GM12878 (cell line): ENCODE measurements around the gene STK32A. TPM values are rescaled to one million over a fixed set of nuclear protein-coding genes. Genes with fewer than 3 reads are reported as not detected.

Source experiments
- ATAC-seq: fragments of 200-7000 bp; cut with Tn5 transposase; 3 replicates; pipeline ENCODE4 v1.9.1; 2020; ENCODE audit warnings: mild to moderate bottlenecking, moderate library complexity
- BruUV-seq: library from RNA; stranded (reverse); fragments of 400-500 nt; replicated peaks from 2 replicates; lab custom pipeline; 2021; lab: Mats Ljungman, UMichigan
- CTCF ChIA-PET: fragments of 300-600 bp; sonication (Branson Sonifier 250); formaldehyde crosslinking; extraction: SDS; loops from one replicate; lab custom pipeline; 2021; ENCODE audit warnings: inconsistent platforms; lab: Yijun Ruan, JAX
- POLR2A ChIA-PET: fragments of 350-600 bp; formaldehyde crosslinking; extraction: SDS; loops from one replicate; lab custom pipeline; 2021; ENCODE audit warnings: inconsistent platforms; lab: Charles Lee
- RAD21 ChIA-PET: fragments of 300-600 bp; sonication (Branson Sonifier 250); formaldehyde crosslinking; loops from one replicate; lab custom pipeline; 2023; ENCODE audit warnings: antibody characterized with exemption; ENCODE audit not compliant: unreplicated experiment; lab: Charles Lee
- SMC1A ChIA-PET: fragments of 300-600 bp; sonication (Branson Sonifier 250); formaldehyde crosslinking; loops from one replicate; lab custom pipeline; 2023; ENCODE audit not compliant: unreplicated experiment, uncharacterized antibody; lab: Charles Lee
- DNase-seq: peaks from one replicate; pipeline ENCODE4 v3.0.0-alpha.2; 2011; ENCODE audit warnings: low read depth, low spot score
- FAIRE-seq: peaks from 3 replicates; lab custom pipeline; 2011; peaks lifted over from hg19 to GRCh38; lab: Jason Lieb, UNC
- H2AFZ ChIP-seq: 2 replicates; pipeline ENCODE4 v1.6.0; 2011; ENCODE audit warnings: low read depth, low read length, control low read depth; ENCODE audit not compliant: control insufficient read depth
- H3K27ac ChIP-seq: 2 replicates; pipeline ENCODE4 v1.5.1; 2011; ENCODE audit warnings: control low read depth; ENCODE audit not compliant: control insufficient read depth, insufficient read depth
- H3K27me3 ChIP-seq, 2 experiments: replicated peaks in 1 of 2; 2 replicates each; pipeline versions ENCODE4 v1.6.0 to v1.6.1; 2011; ENCODE audit warnings: low read length in 1 of 2; ENCODE audit not compliant: control insufficient read depth in 2 of 2, insufficient read depth in 2 of 2
- H3K36me3 ChIP-seq, 2 experiments: 2 replicates each; pipeline ENCODE4 v1.5.1; 2011; ENCODE audit warnings: low read length in 1 of 2; ENCODE audit not compliant: control insufficient read depth in 2 of 2, insufficient read depth in 2 of 2
- H3K4me1 ChIP-seq: 2 replicates; pipeline ENCODE4 v1.6.1; 2011; ENCODE audit warnings: mild to moderate bottlenecking, low read length, moderate library complexity, mixed read lengths; ENCODE audit not compliant: control insufficient read depth, insufficient read depth
- H3K4me2 ChIP-seq: 2 replicates; pipeline ENCODE4 v1.6.0; 2011; ENCODE audit warnings: control low read depth; ENCODE audit not compliant: control insufficient read depth, insufficient read depth
- H3K4me3 ChIP-seq: fragments of 200-600 bp; sonication (generic); 2 replicates; pipeline ENCODE4 v1.5.1; 2016
- H3K79me2 ChIP-seq: 2 replicates; pipeline ENCODE4 v1.6.0; 2011; ENCODE audit warnings: low read length; ENCODE audit not compliant: control insufficient read depth, insufficient read depth
- H3K9ac ChIP-seq: 2 replicates; pipeline ENCODE4 v1.8.0; 2011; ENCODE audit warnings: low read length, control low read depth, mixed read lengths; ENCODE audit not compliant: control insufficient read depth, insufficient read depth
- H3K9me3 ChIP-seq: replicated peaks from 3 replicates; pipeline ENCODE4 v1.5.1; 2011; ENCODE audit warnings: mild to moderate bottlenecking, low read length; ENCODE audit not compliant: control insufficient read depth, insufficient read depth
- H4K20me1 ChIP-seq: 2 replicates; pipeline ENCODE4 v1.6.0; 2011; ENCODE audit not compliant: control insufficient read depth, insufficient read depth
- MTA3 ChIP-seq: IDR thresholded peaks from 2 replicates; pipeline ENCODE4 v1.6.1; 2012; ENCODE audit warnings: low read length, inconsistent platforms, borderline replicate concordance
- NFXL1 ChIP-seq: fragments of 450-650 bp; IDR thresholded peaks from 2 replicates; pipeline ENCODE4 v1.6.1; 2017; ENCODE audit warnings: antibody characterized with exemption, mild to moderate bottlenecking, borderline replicate concordance
- WGBS: methylation state at CpG from one replicate; pipeline ENCODE4 v1.1.6; 2016; ENCODE audit warnings: low lambda C conversion rate; ENCODE audit not compliant: insufficient replicate concordance, insufficient coverage; ENCODE audit errors: missing lambda C conversion rate; 5-methylcytosine and 5-hydroxymethylcytosine counted together
- in situ Hi-C: fragments of 300-500 bp; cut with MboI; formaldehyde crosslinking; loops from 9 replicates; pipeline ENCODE4 v1.14.3; 2018; ENCODE audit warnings: mixed read lengths
- intact Hi-C: fragments of 100-400 bp; cut with micrococcal nuclease; formaldehyde crosslinking; loops from one replicate; pipeline ENCODE4 v1.14.2; 2022; ENCODE audit not compliant: unreplicated experiment
- polyA plus RNA-seq, 11 experiments: library from polyadenylated mRNA; depleted of rRNA in 4 of 11; unstranded in 6 of 11; stranded (reverse) in 5 of 11; fragments of >200 nt; fragmentation: Nextera tagmentation in 4 of 11; fragmentation: Illumina TruSeq in 1 of 11; extraction: Ambion mirVana in 4 of 11; extraction: Trizol in 1 of 11; gene quantifications; 1 replicate in 1 of 11; 2 replicates in 10 of 11; pipeline versions ENCODE4 v1.2.1 to v1.2.3, GENCODE V29; 2011 to 2016; ENCODE audit warnings: inconsistent platforms in 2 of 11, missing spikeins in 2 of 11, low read depth in 1 of 11
- small RNA-seq: library from RNA; depleted of rRNA; stranded (forward); fragments of <200 nt; gene quantifications from one replicate; pipeline ENCODE3, GENCODE V24; 2014
- total RNA-seq, 4 experiments: library from RNA; depleted of rRNA in 3 of 4; stranded (reverse); fragments of >200 nt in 3 of 4; fragmentation: Illumina TruSeq in 1 of 4; extraction: Trizol in 1 of 4; gene quantifications; 2 replicates each; pipeline versions ENCODE4 v1.2.1 to v1.2.3, GENCODE V29; 2013 to 2021
- TF ChIP-seq, protein P1 (sequence below): fragments of 450-650 bp; IDR thresholded peaks from 2 replicates; pipeline ENCODE4 v1.6.1; 2018; ENCODE audit warnings: mild to moderate bottlenecking, low read depth, moderate library complexity; ENCODE audit not compliant: partially characterized antibody

STK32A gene
- total and polyA plus RNA-seq, 10 of the 15 experiments (the other 5 are each of a cell fraction or from before 2014, with no cell fraction given), result under 0.01 to 0.10 TPM; not detected in 8

DNA sequence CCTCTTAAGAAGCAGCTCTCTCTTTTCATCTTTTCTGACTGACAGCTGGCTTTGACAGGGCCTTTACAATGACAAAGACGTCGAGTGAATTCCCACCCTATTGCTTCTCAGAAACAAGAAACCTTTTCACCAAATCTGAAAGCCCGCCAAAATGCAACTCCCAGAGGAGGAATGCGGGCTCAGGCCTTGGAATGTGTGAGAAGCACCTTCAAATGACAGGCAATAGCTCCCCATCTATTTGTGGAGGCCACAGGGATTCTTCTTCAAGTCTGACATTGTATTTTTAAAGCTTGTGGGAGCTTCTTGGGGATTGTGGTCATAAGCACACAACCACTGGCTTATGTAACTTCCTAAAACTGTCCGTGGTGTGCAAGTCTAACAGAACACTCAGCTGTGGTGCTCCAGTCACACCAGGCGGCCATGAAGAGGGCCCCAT, 202.4 kb downstream of the STK32A start:
- H3K79me2 ChIP-seq, result no peaks in the 10 kb centered on the region
- DNase-seq (no peak), FAIRE-seq (no peak), ATAC-seq (peak; percentile 58)
- TF ChIP-seq MTA3, result no peak
- TF ChIP-seq, protein P1, sequence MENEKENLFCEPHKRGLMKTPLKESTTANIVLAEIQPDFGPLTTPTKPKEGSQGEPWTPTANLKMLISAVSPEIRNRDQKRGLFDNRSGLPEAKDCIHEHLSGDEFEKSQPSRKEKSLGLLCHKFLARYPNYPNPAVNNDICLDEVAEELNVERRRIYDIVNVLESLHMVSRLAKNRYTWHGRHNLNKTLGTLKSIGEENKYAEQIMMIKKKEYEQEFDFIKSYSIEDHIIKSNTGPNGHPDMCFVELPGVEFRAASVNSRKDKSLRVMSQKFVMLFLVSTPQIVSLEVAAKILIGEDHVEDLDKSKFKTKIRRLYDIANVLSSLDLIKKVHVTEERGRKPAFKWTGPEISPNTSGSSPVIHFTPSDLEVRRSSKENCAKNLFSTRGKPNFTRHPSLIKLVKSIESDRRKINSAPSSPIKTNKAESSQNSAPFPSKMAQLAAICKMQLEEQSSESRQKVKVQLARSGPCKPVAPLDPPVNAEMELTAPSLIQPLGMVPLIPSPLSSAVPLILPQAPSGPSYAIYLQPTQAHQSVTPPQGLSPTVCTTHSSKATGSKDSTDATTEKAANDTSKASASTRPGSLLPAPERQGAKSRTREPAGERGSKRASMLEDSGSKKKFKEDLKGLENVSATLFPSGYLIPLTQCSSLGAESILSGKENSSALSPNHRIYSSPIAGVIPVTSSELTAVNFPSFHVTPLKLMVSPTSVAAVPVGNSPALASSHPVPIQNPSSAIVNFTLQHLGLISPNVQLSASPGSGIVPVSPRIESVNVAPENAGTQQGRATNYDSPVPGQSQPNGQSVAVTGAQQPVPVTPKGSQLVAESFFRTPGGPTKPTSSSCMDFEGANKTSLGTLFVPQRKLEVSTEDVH, result no peak
- no peak for TF ChIP-seq NFXL1
- intact Hi-C loops, result no loop called here
- no peak overlapping the region for H3K9ac ChIP-seq
- no peaks in the 10 kb centered on the region; a peak in 2 of 4 replicates for H3K27me3 ChIP-seq
- in situ Hi-C loops, result no loop called here
- no peaks in the 10 kb centered on the region for H4K20me1 ChIP-seq
- BruUV-seq, result no TSS peak
- no peak overlapping the region for H3K4me2 ChIP-seq
- WGBS, result 8% methylated on average over 6 of the region's 6 CpGs
- no peaks in the 10 kb centered on the region for H3K9me3 ChIP-seq
- H3K4me3 ChIP-seq, result no peak overlapping the region
- no peaks in the 10 kb centered on the region for H3K36me3 ChIP-seq
- ChIA-PET POLR2A (no interaction called here), SMC1A (no interaction called here), RAD21 (no interaction called here), CTCF (interaction anchor here (1.1 kb wide), 1 partner anchor 45 kb away, joined by 3 read pairs; no protein-coding TSS in a partner anchor)
- H3K27ac ChIP-seq, result no peak overlapping the region
- H2AFZ ChIP-seq, result no peak overlapping the region
- H3K4me1 ChIP-seq, result no peaks in the 10 kb centered on the region

Small RNAs within 50 kb of the gene (small RNA-seq; reads per million reads assigned to genes)
- gene AC011373.1, result not detected
